Left ventricle myocardium inferior (tissue), 1 donor: ENCODE results near the gene EHBP1L1. TPM values are rescaled to one million over a fixed set of nuclear protein-coding genes. Genes with fewer than 3 reads are reported as not detected.
"Not testable (repeated sequence)": the region's sequence is repeated elsewhere in the genome, so short reads cannot be mapped to it uniquely, and the experiment has no call there.

Experiments used
- DNase-seq: peaks from one replicate; pipeline ENCODE4 v3.0.0-alpha.2; 2020
- H3K27ac ChIP-seq: fragments of 200-600 bp; replicated peaks from 2 replicates; pipeline ENCODE4 v1.8.0; 2021
- H3K27me3 ChIP-seq: fragments of 200-600 bp; 2 replicates; pipeline ENCODE4 v1.8.0; 2021; ENCODE audit warnings: low read depth
- H3K36me3 ChIP-seq: fragments of 200-600 bp; 2 replicates; pipeline ENCODE4 v1.8.0; 2021
- H3K4me1 ChIP-seq: fragments of 200-600 bp; 2 replicates; pipeline ENCODE4 v1.8.0; 2021
- H3K4me3 ChIP-seq: fragments of 200-600 bp; 2 replicates; pipeline ENCODE4 v1.8.0; 2021; ENCODE audit warnings: mild to moderate bottlenecking, moderate library complexity
- H3K9me3 ChIP-seq: fragments of 200-600 bp; replicated peaks from 2 replicates; pipeline ENCODE4 v1.8.0; 2021
- intact Hi-C: fragments of 100-400 bp; cut with micrococcal nuclease; formaldehyde crosslinking; loops from one replicate; pipeline ENCODE4 v1.11.0; 2022
- total RNA-seq: library from RNA; stranded (reverse); fragmentation: NEBNext Ultra II Directional; extraction: Animal tissue kit (Norgen Biotek cat#: 25700); gene quantifications from one replicate; pipeline ENCODE4 v1.2.1, GENCODE V29; 2021
- TF ChIP-seq, protein P1 (sequence below): fragments of 200-600 bp; IDR thresholded peaks from 2 replicates; pipeline ENCODE4 v1.8.0; 2021; ENCODE audit warnings: antibody characterized with exemption, mild to moderate bottlenecking, borderline replicate concordance
- donor health status: DM: no; HTN: yes; CAD: no; lungs with severe emphysema.

Gene EHBP1L1
- total RNA-seq, 1 donor from 2014 or later: 69.5 TPM

DNA sequence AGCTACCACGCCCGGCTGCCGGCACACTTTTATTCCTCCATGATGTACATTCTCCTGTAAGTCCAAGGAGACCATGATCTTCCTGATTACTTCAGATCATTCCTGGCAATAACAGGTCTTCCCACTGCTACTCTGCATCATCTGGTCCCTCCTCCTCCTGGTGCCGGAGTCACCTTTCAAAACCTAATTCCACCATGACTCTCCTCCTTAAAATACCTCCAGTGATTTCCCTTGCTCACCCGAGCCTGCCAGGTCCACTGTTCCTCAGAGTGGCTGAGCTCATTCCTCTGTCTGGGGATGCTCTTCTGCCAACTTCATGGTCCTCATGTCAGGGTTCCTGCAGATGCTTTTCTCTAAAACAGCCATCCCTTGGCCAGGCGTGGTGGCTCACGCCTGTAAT is 13.8 kb upstream of the EHBP1L1 start:
- Histone ChIP-seq H3K4me3 (no peak overlapping the region), H3K36me3 (no peaks in the 10 kb centered on the region), H3K4me1 (peaks cover 38% of the 10 kb centered on the region), H3K27me3 (no peaks in the 10 kb centered on the region), H3K9me3 (no peaks in the 10 kb centered on the region), H3K27ac (no peak overlapping the region)
- DNase-seq: no peak
- intact Hi-C loops: no loop called here
- TF ChIP-seq, protein P1, sequence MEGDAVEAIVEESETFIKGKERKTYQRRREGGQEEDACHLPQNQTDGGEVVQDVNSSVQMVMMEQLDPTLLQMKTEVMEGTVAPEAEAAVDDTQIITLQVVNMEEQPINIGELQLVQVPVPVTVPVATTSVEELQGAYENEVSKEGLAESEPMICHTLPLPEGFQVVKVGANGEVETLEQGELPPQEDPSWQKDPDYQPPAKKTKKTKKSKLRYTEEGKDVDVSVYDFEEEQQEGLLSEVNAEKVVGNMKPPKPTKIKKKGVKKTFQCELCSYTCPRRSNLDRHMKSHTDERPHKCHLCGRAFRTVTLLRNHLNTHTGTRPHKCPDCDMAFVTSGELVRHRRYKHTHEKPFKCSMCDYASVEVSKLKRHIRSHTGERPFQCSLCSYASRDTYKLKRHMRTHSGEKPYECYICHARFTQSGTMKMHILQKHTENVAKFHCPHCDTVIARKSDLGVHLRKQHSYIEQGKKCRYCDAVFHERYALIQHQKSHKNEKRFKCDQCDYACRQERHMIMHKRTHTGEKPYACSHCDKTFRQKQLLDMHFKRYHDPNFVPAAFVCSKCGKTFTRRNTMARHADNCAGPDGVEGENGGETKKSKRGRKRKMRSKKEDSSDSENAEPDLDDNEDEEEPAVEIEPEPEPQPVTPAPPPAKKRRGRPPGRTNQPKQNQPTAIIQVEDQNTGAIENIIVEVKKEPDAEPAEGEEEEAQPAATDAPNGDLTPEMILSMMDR: no peak

DNA sequence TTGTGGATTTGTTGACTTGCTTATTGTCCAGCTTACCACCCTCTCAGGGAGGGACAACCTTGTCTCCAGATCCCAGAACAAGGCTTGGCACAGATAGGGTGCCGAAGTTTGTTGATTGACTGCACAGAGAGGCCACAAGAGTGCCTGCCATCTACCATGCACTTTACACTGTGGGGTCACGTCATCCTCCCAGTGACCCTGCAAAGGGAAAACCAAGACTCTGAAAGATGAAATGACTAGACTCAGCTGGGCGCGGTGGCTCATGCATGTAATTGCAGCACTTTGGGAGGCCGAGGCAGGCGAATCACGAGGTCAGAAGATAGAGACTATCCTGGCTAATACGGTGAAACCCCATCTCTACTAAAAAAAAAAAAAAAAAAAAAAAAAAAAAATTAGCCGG is 13.1 kb upstream of the EHBP1L1 start:
- Histone ChIP-seq H3K4me3 (no peak overlapping the region), H3K4me1 (peaks cover 36% of the 10 kb centered on the region), H3K36me3 (no peaks in the 10 kb centered on the region), H3K27me3 (no peaks in the 10 kb centered on the region), H3K27ac (no peak overlapping the region), H3K9me3 (no peaks in the 10 kb centered on the region)
- TF ChIP-seq, protein P1: no peak
- intact Hi-C loops: no loop called here
- DNase-seq: no peak

DNA sequence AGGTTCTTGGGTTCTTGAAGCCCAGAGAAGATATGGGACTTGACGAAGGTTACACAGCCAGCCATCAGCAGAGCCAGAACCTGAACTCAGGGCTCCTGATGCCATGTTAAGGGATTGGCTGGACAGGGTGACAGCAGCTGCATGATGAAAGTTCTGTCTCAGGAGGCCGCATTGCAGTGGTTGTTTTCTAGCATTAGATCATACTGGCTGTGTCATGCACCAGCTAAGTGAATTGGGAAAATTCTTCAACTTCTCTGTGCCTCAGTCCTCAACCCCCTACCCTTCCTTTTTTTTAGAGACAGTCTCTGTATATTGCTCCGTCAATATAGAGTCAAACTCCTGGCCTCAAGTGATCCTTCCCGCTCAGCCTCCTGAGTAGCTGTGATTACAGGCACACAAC is 12.3 kb upstream of the EHBP1L1 start:
- Histone ChIP-seq H3K36me3 (peaks cover under 1% of the 10 kb centered on the region), H3K4me1 (peaks cover 39% of the 10 kb centered on the region), H3K27me3 (no peaks in the 10 kb centered on the region), H3K27ac (no peak overlapping the region), H3K4me3 (no peak overlapping the region), H3K9me3 (no peaks in the 10 kb centered on the region)
- DNase-seq: no peak
- TF ChIP-seq, protein P1: no peak
- intact Hi-C loops: no loop called here

DNA sequence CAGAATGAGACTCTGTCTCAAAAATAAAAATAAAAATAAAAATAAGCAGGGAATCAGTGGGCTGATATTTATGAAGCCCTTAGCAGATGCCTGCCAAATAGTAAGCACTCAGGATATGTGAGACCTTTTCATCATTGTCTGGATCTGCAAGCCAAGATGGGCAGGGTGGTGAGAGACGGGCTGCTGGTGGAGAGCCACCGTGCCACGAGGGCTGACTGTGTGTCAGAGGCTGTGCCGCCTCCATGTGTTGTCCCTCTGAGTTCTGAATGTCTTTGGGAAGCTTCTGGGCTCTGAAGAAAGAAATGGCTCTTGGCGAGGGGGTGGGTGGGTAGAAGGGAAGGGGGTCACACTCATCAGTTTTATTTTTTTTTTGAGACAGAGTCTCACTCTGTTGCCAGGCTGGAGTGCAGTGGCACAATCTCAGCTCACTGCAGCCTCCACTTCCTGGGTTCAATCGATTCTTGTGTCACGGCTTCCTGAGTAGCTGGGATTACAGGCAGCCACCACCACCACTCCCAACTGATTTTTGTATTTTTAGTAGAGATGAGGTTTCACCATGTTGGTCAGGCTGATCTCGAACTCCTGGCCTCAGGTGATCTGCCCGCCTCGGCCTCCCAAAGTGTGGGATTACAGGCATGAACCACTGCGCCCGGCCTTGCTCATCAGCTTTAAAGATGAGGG is 10.8 kb upstream of the EHBP1L1 start:
- DNase-seq: not testable (repeated sequence)

DNA sequence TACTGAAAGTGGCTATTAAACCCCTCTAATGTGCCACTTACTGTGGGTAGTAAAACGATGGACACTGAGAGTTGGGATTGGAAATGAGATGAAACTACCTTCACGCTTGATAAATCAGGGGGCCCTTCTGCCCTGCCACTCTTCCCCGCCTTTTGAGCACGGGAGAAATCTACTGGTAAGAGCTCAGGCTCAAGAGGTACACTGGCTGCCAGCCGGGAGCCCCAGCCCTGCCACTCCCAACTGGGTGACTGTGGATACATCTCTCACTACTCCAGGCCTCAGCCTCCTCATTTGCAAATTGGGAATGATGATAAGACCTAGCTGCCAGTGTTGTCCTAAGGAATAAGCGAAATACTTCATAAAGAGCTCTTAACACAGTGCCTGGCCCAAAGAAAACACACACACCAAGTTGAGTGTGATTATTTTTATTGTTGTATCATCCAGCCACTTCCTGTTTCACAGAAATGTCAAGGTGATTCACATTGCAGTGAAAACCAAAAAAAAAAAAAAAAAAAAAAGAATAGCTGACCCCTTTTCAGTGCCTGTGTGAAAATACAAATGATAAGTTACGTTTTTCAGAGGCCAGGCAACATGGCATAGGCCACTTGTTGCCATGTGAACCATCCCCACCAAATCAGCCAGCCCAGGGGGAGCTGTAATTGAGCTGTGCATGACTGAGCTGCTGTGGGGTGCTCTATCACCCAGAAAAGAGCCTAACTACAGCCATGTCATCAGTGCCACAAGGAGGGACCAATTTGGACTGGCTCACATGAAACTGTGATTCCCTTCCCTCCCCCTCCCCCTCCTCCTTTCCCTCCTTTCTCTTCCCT is 10.0 kb upstream of the EHBP1L1 start:
- Histone ChIP-seq H3K4me1 (peaks cover 38% of the 10 kb centered on the region), H3K27ac (no peak overlapping the region), H3K9me3 (no peaks in the 10 kb centered on the region), H3K4me3 (no peak overlapping the region), H3K36me3 (peaks cover 3% of the 10 kb centered on the region), H3K27me3 (no peaks in the 10 kb centered on the region)
- intact Hi-C loops: no loop called here
- TF ChIP-seq, protein P1: no peak
- no peak for DNase-seq

More for the DNA sequence above, 10.8 kb upstream of the EHBP1L1 start:
- H3K36me3 ChIP-seq, H3K27ac ChIP-seq, H3K27me3 ChIP-seq, H3K9me3 ChIP-seq, intact Hi-C loops, H3K4me3 ChIP-seq: not testable (repeated sequence)
- H3K4me1 ChIP-seq: peaks cover 39% of the 10 kb centered on the region
